GM10248 (cell line): ENCODE measurements around the gene ARHGEF1.

Experiments used
- CTCF ChIA-PET: fragments of 300-600 bp; sonication (Branson Sonifier 250); formaldehyde crosslinking; extraction: SDS; loops from one replicate; lab custom pipeline; 2021; ENCODE audit warnings: antibody characterized with exemption; lab: Yijun Ruan, JAX
- POLR2A ChIA-PET: fragments of 350-650 bp; sonication (Branson Sonifier 250); formaldehyde crosslinking; extraction: SDS; loops from one replicate; lab custom pipeline; 2020; ENCODE audit warnings: antibody characterized with exemption; lab: Yijun Ruan, JAX
- DNase-seq: peaks from one replicate; pipeline ENCODE4 v3.0.0; 2012; ENCODE audit errors: extremely low spot score
- TF ChIP-seq, protein P1 (sequence below): IDR thresholded peaks from 2 replicates; pipeline ENCODE4 v1.5.1; 2012; ENCODE audit warnings: mild to moderate bottlenecking, low read depth; ENCODE audit errors: extremely low read depth, missing control alignments, control extremely low read depth

ARHGEF1 gene

DNA sequence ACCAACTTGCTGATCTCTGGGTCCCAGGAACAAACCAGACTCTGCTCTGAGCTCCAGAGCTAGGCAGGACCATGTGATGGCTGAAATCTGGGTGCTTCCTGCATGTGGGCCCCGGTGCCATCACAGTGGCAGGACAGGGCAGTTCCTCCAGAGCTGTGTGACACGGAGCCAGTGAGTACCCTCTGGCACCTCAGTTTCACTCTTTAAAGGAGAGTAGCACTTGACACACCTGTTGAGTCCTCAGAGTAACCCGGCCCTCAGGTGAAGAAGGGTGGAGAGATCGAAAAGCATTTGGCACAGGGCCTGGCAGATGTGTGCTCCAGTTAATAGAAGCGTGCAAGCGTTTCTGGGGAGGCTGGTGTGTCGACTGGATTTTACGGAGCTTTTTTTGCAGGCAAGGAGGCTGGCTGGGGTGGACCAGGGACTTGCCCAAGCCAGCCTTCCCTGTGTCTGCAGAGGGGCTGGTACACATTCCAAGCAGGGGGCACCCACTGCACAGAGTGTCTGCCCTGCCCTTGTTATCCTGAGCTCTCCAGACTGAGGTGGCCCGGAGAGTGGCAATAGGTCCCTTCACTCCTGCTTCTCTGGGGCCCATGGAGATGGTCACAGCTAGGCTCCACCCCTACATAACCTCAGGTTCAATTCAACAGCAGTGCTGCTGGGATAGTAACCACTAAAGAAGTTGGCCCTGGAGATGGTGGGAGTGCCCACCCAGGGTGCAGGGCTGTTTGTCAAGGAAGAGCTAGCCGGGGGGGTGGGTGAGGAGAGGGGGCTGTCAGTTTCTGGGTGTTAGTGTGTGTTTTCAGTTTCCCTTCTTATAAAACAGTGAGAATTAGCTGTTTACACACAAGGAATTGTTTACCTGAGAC, 14.6 kb upstream of the ARHGEF1 start:
- POLR2A ChIA-PET, result interaction anchor here (0.5 to 2.5 kb wide), 6 partner anchors 9 to 1763 kb away, joined by 4 to 11 read pairs (median 6); partner anchors contain the start of genes CD79A and RPS19
- DNase-seq, result no peak
- TF ChIP-seq, protein P1, sequence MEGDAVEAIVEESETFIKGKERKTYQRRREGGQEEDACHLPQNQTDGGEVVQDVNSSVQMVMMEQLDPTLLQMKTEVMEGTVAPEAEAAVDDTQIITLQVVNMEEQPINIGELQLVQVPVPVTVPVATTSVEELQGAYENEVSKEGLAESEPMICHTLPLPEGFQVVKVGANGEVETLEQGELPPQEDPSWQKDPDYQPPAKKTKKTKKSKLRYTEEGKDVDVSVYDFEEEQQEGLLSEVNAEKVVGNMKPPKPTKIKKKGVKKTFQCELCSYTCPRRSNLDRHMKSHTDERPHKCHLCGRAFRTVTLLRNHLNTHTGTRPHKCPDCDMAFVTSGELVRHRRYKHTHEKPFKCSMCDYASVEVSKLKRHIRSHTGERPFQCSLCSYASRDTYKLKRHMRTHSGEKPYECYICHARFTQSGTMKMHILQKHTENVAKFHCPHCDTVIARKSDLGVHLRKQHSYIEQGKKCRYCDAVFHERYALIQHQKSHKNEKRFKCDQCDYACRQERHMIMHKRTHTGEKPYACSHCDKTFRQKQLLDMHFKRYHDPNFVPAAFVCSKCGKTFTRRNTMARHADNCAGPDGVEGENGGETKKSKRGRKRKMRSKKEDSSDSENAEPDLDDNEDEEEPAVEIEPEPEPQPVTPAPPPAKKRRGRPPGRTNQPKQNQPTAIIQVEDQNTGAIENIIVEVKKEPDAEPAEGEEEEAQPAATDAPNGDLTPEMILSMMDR, result no peak
- CTCF ChIA-PET, result interaction anchor here (0.9 to 7.3 kb wide), 8 partner anchors 8 to 167 kb away, joined by 3 to 33 read pairs (median 4); partner anchors contain the start of gene RPS19

DNA sequence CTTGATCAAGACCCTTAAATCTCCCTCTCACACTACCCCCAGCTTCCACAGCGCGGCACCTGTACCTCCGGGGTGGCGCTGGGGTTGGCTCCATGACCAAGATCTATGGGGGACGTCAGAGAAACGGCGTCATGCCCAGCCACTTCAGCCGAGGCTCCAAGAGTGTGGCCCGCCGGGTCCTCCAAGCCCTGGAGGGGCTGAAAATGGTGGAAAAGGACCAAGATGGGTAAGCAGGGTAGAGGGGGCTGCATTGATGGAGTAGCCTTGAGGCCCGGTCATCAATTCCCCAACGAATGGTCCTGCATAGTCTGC, 14.0 kb upstream of the ARHGEF1 start:
- CTCF ChIA-PET, result interaction anchor here (1.0 to 7.3 kb wide), 6 partner anchors 8 to 88 kb away, joined by 3 to 33 read pairs (median 4); partner anchors contain the start of gene RPS19
- no peak for DNase-seq
- TF ChIP-seq, protein P1, result no peak
- POLR2A ChIA-PET, result interaction anchor here (0.9 to 1.7 kb wide), 4 partner anchors 8 to 76 kb away, joined by 4 to 7 read pairs (median 5); partner anchors contain the start of genes CD79A and RPS19

DNA sequence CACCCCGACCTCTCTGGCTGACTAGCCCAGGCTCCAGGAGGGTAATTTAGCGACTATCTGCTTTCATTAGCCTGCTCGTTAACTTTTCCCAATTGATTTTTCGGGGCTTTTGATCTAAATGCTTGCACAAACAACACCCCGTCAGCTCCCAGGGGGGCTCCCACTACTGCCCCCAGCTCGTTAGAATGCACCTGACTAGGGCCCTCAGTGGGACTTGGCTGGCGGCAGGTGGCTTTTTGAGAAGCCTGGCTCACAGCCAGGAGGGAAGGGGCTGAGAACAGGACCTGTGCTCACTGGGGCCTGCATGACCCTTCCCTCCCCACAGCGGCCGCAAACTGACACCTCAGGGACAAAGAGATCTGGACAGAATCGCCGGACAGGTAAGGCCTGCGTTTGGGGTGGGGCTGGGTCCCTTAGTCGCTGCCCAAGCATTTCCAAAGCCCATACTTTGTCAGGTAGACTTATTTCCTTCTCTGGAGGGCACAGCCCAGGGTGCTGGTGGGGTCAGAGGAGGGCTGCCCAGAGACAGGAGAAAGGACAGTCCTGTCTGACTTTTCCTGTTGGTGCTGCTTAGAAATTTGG, 13.5 kb upstream of the ARHGEF1 start:
- POLR2A ChIA-PET, result interaction anchor here (0.7 to 1.7 kb wide), 5 partner anchors 10 to 386 kb away, joined by 3 to 7 read pairs (median 4); partner anchors contain the start of gene RPS19
- CTCF ChIA-PET, result interaction anchor here (1.0 to 7.3 kb wide), 5 partner anchors 9 to 82 kb away, joined by 3 to 52 read pairs (median 7); partner anchors contain the start of gene RPS19
- DNase-seq, result no peak
- TF ChIP-seq, protein P1, result no peak

DNA sequence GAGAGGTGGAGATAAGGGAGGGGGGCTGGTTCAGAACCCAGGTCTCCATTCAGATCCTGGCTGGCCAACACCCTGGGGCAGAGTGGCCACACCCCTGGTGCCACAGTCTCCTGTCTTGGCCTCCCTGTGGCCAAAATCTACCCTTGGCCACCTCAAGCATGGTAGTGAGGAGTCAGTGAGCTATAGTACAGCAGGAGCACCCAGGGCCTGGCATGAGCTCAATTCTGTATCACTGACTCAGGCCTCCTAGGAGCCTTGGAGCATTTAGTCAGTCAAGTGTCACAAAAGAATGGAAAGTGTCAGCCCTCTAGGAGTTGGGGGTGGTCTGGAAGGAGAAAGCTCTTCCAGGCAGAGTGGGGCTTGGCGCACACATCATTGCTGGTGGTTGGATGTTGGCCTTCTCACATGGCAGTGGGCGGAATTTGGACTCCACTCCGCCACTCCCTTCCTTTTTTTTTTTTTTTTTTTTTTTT, 12.5 kb upstream of the ARHGEF1 start:
- DNase-seq, result no peak
- POLR2A ChIA-PET, result interaction anchor here (0.7 to 4.2 kb wide), 7 partner anchors 10 to 90 kb away, joined by 3 to 31 read pairs (median 5); partner anchors contain the start of gene RPS19
- TF ChIP-seq, protein P1, result no peak
- CTCF ChIA-PET, result interaction anchor here (1.0 to 5.0 kb wide), 9 partner anchors 10 to 88 kb away, joined by 4 to 52 read pairs (median 12); partner anchors contain the start of genes RABAC1 and RPS19

DNA sequence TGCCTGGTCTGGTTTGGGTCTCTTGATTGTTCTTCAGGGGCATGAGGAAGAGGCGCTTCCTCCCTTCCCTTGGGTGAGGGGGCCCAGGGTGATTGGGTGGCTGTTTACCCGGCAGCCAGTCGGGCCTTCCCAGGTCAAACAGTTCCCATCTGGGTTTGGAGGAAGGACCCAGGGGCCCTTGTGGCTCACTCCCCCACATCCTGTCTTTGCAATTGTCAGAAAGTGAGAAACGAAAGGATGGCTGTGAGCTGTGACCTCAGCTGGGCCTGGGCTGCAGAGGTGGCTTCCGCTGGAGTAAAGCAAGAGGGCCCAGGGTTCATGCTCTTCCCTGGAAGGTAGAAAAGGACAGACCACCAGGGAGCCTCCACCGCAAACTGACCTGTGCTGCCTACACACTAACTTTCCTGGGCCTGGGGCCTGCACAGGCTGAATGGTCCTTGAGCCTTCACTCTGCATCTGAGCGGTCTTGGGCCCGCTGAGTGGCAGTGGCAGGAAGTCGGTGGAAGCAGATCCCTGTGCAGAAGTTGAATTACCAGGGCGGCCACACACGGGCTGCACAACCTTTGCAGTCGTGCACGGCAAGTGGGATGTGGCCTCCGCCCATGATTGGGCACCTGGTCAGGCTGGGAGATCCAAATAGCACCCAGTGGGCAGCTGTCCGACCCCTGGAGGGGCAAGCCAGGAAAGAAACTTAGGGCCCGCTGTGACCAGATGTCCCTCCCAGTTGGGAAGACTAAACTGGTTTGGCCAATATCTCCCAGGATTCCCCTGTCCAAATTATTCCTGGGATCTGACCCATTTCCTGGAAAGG, 11.2 kb upstream of the ARHGEF1 start:
- CTCF ChIA-PET, result interaction anchor here (1.3 to 5.0 kb wide), 14 partner anchors 8 to 163 kb away, joined by 3 to 60 read pairs (median 20); partner anchors contain the start of genes ARHGEF1, RABAC1 and RPS19
- TF ChIP-seq, protein P1, result no peak
- POLR2A ChIA-PET, result interaction anchor here (1.8 to 4.2 kb wide), 3 partner anchors 9 to 86 kb away, joined by 10 to 31 read pairs (median 13); partner anchors contain the start of genes RABAC1 and RPS19
- peak; percentile 78 for DNase-seq
